Psoas muscle (tissue), 8 donors: ENCODE measurements around the gene FMNL3. TPM values are rescaled to one million over a fixed set of nuclear protein-coding genes. Genes with fewer than 3 reads are reported as not detected.

Experiments
- ATAC-seq, 4 donors: fragments of 200-7000 bp; cut with Tn5 transposase; one replicate each; pipeline ENCODE4 v1.9.1; 2020; ENCODE audit warnings: moderate library complexity in 3 of 4, mild to moderate bottlenecking in 2 of 4
- DNase-seq, 2 donors: peaks; one replicate each; pipeline ENCODE4 v3.0.0-alpha.2; 2020
- H3K27ac ChIP-seq: fragments of 200-600 bp; one replicate; pipeline ENCODE4 v1.8.0; 2022
- H3K27me3 ChIP-seq, 3 donors: fragments of 200-600 bp in 1 of 3; one replicate each; pipeline versions ENCODE4 v1.6.1 to v1.8.0; 2013 to 2022; ENCODE audit warnings: low read length in 2 of 3, mild to moderate bottlenecking in 2 of 3, moderate library complexity in 1 of 3; ENCODE audit not compliant: insufficient read depth in 3 of 3
- H3K36me3 ChIP-seq, 2 donors: fragments of 200-600 bp in 1 of 2; one replicate each; pipeline versions ENCODE4 v1.6.1 to v1.8.0; 2013 to 2022; ENCODE audit warnings: low read depth in 1 of 2, mild to moderate bottlenecking in 1 of 2, moderate library complexity in 1 of 2; ENCODE audit not compliant: insufficient read depth in 1 of 2
- H3K4me1 ChIP-seq: fragments of 200-600 bp; one replicate; pipeline ENCODE4 v1.8.0; 2022
- H3K4me3 ChIP-seq: fragments of 200-600 bp; one replicate; pipeline ENCODE4 v1.8.0; 2022; ENCODE audit warnings: mild to moderate bottlenecking
- H3K9me3 ChIP-seq: fragments of 200-600 bp; one replicate; pipeline ENCODE4 v1.8.0; 2022
- CTCF ChIP-seq: fragments of 200-600 bp; IDR thresholded peaks from one replicate; pipeline ENCODE4 v1.8.0; 2022; ENCODE audit warnings: antibody characterized with exemption
- WGBS, 3 donors: extraction: QIAGEN DNeasy Blood & Tissue Kit; methylation state at CpG; one replicate each; pipeline versions ENCODE4 v1.1.6 to v1.1.7; 2013; 5-methylcytosine and 5-hydroxymethylcytosine counted together
- intact Hi-C, 2 donors: fragments of 100-400 bp; cut with DNase I; formaldehyde crosslinking; loops; one replicate each; pipeline versions ENCODE4 v1.11.0 to v1.14.2; 2022
- polyA plus RNA-seq, 3 donors: library from polyadenylated mRNA; stranded (reverse); fragments of 200-250 nt; gene quantifications; one replicate each; pipeline ENCODE4 v1.2.3, GENCODE V29; 2013
- total RNA-seq, 4 donors: library from RNA; stranded (reverse); fragmentation: NEBNext Ultra II Directional in 2 of 4; extraction: Animal tissue kit (Norgen Biotek cat#: 25700) in 2 of 4; gene quantifications; one replicate each; pipeline versions ENCODE4 v1.2.1 to v1.2.4, GENCODE V29; 2021 to 2023
- donor health status: healthy with polysubstance abuse.
- donor health status: DM: no; HTN: no; CAD: no; lungs with moderate emphysema.
- donor health status: Bipolar disorder and iron deficiency.
- donor health status: healthy.
- donor health status: DM: yes; HTN: yes; CAD: no.
- donor health status: DM: no; HTN: no; CAD: no.
- donor health status: DM: no; HTN: no; CAD: no.
- donor health status: DM: yes; HTN: yes; CAD: no.

The FMNL3 gene
- total and polyA plus RNA-seq, 7 donors, result 1.5 to 11.3 (median 5.5) TPM

- H3K36me3 ChIP-seq, result no peaks in the 10 kb centered on the region
- peaks cover 0 to 16% (median 2%) of the 10 kb centered on the region in 3 donors for H3K27me3 ChIP-seq
- DNase-seq (no peak), ATAC-seq (no peak)
- WGBS, 3 donors, result 92 to 96% (median 95%) methylated on average over 3 of the region's 3 CpGs
- H3K27ac ChIP-seq, result no peak overlapping the region
- H3K4me1 ChIP-seq, result peaks cover 29% of the 10 kb centered on the region
- H3K4me3 ChIP-seq, result no peak overlapping the region
- no peaks in the 10 kb centered on the region for H3K9me3 ChIP-seq
- intact Hi-C loops, result no loop called here
- no peak for TF ChIP-seq CTCF
Measured at GRCh38 chr12:49702009-49702408, 5.2 kb downstream of the FMNL3 start.

- Histone ChIP-seq H3K27me3 (peaks cover 0 to 6% (median 0%) of the 10 kb centered on the region in 3 donors), H3K27ac (peak overlapping the region; percentile 51), H3K9me3 (no peaks in the 10 kb centered on the region), H3K4me1 (peaks cover 23% of the 10 kb centered on the region), H3K4me3 (no peak overlapping the region), H3K36me3 (no peaks in the 10 kb centered on the region)
- WGBS, 3 donors, result 13 to 20% (median 16%) methylated on average over 8 of the region's 8 CpGs
- ATAC-seq, result peak in 3 of 4 donors; percentile 62 to 74 (median 67)
- intact Hi-C loops, result no loop called here
- DNase-seq, result peak; percentile 24 to 64
- no peak for TF ChIP-seq CTCF
Measured at GRCh38 chr12:49698619-49699545, 8.3 kb downstream of the FMNL3 start.

GRCh38 chr12:49697808-49698207, 9.4 kb downstream of the FMNL3 start:
- H3K9me3 ChIP-seq, result no peaks in the 10 kb centered on the region
- DNase-seq (no peak), ATAC-seq (no peak)
- TF ChIP-seq CTCF, result no peak
- no peak overlapping the region for H3K4me3 ChIP-seq
- H3K4me1 ChIP-seq, result peaks cover 12% of the 10 kb centered on the region
- intact Hi-C loops, result no loop called here
- H3K36me3 ChIP-seq, result no peaks in the 10 kb centered on the region
- no peak overlapping the region for H3K27ac ChIP-seq
- 70 to 75% (median 73%) methylated on average over 4 of the region's 4 CpGs for WGBS, 3 donors
- H3K27me3 ChIP-seq, result no peaks in the 10 kb centered on the region

GRCh38 chr12:49696723-49697122, 10.5 kb downstream of the FMNL3 start:
- H3K27me3 ChIP-seq, result no peaks in the 10 kb centered on the region
- no peak for ATAC-seq

More at GRCh38 chr12:49696723-49697122, 10.5 kb downstream of the FMNL3 start:
- Histone ChIP-seq H3K36me3 (no peaks in the 10 kb centered on the region), H3K27ac (no peak overlapping the region), H3K4me3 (no peak overlapping the region), H3K9me3 (no peaks in the 10 kb centered on the region), H3K4me1 (peaks cover 11% of the 10 kb centered on the region)
- intact Hi-C loops, result no loop called here
- TF ChIP-seq CTCF, result no peak
- DNase-seq, result no peak
